Measurements from ENCODE around the gene GRK1.
"Not testable (repeated sequence)": the region's sequence is repeated elsewhere in the genome, so short reads cannot be mapped to it uniquely, and the experiment has no call there.

The GRK1 gene

DNA sequence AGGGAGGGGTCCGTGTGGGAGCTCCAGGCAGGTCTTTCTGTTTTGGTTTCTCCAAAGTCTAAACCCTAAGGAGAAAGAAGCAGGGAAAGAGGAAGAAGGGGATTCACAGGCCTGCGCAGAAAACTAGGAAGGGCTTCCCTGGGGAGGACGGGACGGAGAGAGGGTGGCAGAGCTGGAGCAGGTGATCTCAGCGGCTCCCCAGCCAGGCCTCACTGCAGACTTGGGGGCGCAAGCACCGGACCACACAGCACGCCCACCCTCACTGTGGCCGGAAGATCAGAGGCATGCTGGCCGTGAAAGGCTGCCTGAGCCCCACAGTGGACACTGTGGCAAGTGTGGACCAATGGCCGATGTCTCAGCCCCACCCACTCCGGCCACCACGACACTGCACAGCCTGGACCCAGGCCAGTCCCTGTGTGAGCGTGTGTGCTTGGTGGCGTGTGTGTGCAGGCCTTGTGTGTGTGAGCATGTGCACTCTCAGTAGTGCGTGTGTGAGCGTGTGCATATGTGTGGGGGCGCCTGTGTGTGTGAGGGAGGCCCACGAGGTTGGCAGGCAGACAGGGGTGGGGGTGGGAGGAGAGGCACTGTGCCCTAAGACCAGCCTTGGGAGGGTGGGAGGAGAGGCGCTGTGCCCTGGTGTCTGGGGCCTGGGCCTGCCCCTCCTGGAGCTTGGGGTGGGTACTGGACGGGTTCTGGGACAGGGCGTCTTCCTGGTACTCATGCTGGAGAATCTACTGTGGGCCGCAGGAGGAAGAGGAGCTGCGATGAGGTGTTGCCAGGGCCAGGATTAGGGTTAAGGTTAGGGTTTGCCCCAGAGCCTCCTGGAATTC lies 76.6 kb downstream of the GRK1 start:
- DNase-seq (ENCODE audit: low spot score), result no peak

GRCh38 chr13:113744197-113745000 lies 77.4 kb downstream of the GRK1 start:
- no peak for DNase-seq (ENCODE audit: low spot score)

- no peak for DNase-seq (ENCODE audit: low spot score)
Measured at GRCh38 chr13:113745059-113745458, 78.0 kb downstream of the GRK1 start.

GRCh38 chr13:113745500-113746142 lies 78.6 kb downstream of the GRK1 start:
- not testable (repeated sequence) for DNase-seq (ENCODE audit: low spot score)

- DNase-seq (ENCODE audit: low spot score), result peak; percentile 24
Measured at GRCh38 chr13:113746143-113746525, 79.1 kb downstream of the GRK1 start.

DNA sequence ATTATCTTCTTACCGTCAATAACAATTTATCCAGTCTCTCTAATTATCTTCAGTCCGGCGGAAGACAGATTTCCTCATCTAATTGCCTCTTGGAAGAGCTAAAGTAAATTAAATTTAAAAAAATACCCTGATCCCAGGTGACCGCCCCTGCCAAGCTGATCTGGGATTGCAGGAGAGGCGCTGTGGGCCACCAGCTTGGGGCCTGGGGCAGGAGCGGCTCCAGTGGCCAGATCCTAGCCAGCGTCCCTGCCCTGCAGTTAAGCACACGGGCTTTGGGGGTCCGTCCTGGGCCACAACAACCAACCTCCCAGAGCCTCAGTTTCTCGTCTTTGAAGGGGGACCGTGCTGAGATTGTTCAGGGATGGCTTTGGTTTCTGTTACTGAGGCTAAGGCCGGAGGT lies 79.7 kb downstream of the GRK1 start:
- no peak for DNase-seq (ENCODE audit: low spot score)

- no peak for DNase-seq (ENCODE audit: low spot score)
Measured at GRCh38 chr13:113747291-113747833, 80.3 kb downstream of the GRK1 start.

DNA sequence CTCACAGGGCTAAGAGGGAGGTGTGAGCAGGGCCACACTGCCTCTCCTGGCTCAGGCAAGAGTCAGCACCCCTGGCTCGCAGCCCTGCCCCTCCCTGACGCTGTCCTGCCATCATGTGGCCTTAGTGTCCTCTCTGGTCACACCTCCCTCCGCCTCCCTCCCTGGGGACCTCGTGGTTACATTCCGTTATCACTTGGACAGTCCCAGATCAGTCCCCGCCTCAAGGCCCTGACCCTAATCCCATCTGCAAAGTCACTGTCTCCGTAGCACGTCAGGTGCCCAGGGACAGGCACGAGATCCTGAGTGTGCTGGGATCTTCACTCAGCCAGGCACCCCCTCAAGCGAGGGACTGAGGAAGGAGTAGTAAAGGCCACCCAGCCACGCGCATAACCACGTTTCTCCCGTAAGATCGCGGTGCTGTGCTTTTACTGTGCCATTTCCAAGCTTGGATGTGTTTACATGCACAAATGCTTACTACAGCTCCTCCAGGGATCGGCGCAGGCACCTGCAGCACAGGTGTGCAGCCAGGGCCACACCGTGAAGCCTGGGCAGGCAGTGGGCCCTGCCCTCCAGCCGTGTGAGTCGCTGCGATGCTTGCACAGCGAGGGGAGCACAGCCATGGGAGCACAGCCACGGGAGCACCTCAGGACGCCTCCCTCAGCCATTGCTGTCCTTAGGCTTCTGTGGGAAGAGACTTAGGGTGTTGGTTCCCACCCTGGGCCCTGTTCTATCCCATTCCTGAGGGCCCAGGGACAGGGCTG lies 81.3 kb downstream of the GRK1 start:
- DNase-seq (ENCODE audit: low spot score), result no peak

- DNase-seq (ENCODE audit: low spot score), result no peak
Measured at GRCh38 chr13:113748862-113749451, 81.9 kb downstream of the GRK1 start.

DNA sequence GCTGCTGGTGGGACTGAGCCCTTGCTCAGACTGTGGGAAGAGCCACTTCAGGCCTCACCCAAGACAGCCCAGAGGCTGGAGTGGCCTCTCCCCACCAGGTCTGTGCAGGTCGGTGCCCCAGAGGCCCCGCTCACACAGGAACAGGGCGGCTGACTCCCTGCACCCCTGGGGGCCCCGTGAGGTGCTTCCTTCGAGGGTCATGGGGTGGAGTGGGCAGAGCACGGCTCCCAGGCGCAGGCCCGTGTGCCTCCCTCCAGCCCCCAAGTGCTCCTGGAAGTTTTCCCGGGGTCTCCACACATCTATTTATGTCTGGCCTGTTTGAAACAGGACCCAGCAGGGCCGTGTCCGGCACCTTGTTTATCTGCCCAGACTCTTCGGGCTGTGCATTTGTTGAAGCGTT lies 82.5 kb downstream of the GRK1 start:
- no peak for DNase-seq (ENCODE audit: low spot score)

- DNase-seq (ENCODE audit: low spot score), result no peak
Measured at GRCh38 chr13:113749967-113750366, 82.9 kb downstream of the GRK1 start.

GRCh38 chr13:113750554-113751399 lies 83.8 kb downstream of the GRK1 start:
- DNase-seq (ENCODE audit: low spot score), result no peak

GRCh38 chr13:113751491-113751890 lies 84.5 kb downstream of the GRK1 start:
- no peak for DNase-seq (ENCODE audit: low spot score)

DNA sequence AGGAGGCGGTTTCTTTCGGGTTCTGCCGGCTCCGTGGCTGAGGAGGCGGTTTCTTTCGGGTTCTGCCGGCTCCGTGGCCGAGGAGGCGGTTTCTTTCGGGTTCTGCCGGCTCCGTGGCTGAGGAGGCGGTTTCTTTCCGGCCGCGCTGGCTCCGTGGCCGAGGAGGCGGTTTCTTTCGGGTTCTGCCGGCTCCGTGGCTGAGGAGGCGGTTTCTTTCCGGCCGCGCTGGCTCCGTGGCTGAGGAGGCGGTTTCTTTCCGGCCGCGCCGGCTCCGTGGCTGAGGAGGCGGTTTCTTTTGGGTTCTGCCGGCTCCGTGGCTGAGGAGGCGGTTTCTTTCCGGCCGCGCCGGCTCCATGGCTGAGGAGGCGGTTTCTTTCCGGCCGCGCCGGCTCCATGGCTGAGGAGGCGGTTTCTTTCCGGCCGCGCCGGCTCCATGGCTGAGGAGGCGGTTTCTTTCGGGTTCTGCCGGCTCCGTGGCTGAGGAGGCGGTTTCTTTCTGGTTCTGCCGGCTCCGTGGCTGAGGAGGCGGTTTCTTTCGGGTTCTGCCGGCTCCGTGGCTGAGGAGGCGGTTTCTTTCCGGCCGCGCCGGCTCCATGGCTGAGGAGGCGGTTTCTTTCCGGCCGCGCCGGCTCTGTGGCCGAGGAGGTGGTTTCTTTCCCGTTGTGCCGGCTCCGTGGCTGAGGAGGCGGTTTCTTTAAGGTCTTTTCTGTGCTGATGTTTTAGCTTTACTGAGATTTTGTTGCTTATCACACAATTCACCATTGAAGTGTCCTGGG lies 85.4 kb downstream of the GRK1 start:
- DNase-seq (ENCODE audit: low spot score), result not testable (repeated sequence)

DNA sequence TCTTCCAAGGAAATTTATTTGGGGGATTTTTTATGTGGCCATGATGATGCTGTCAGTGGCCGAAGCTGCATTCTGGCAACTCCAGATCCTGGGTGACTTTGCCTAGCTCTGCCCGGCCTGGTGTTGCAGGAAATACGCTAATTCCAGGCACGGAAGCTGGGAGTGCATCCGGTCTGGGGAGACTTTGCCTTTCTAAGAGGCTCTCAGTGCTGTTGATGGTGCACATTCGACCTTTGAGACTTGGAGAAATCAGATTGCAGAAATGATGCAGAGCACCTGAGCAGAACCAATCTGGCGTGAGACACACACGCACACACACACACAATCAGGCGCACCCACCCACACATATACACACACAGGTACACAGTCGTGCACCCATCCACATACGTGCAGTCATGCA lies 86.2 kb downstream of the GRK1 start:
- no peak for DNase-seq (ENCODE audit: low spot score)

DNA sequence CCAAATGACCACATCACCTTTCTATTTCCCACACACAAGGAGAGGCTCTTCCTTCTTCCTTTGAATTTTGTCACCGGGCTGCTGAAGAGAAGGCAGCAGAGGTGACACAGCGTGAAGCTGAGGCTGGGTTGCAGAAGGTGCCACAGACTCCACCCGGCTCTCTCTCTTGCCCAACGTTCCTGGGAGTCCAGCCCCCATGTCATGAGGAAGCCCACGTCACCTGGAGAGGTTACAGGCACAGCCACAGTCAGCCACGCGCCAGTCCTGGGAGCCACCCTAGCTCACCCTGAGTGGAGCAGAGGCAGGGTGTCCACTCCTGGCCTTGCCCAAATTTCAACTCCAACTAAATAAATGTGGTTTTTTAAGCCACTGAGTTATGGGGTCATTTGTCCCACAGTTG lies 87.2 kb downstream of the GRK1 start:
- DNase-seq (ENCODE audit: low spot score), result no peak

GRCh38 chr13:113754691-113755090 lies 87.7 kb downstream of the GRK1 start:
- DNase-seq (ENCODE audit: low spot score), result no peak

DNA sequence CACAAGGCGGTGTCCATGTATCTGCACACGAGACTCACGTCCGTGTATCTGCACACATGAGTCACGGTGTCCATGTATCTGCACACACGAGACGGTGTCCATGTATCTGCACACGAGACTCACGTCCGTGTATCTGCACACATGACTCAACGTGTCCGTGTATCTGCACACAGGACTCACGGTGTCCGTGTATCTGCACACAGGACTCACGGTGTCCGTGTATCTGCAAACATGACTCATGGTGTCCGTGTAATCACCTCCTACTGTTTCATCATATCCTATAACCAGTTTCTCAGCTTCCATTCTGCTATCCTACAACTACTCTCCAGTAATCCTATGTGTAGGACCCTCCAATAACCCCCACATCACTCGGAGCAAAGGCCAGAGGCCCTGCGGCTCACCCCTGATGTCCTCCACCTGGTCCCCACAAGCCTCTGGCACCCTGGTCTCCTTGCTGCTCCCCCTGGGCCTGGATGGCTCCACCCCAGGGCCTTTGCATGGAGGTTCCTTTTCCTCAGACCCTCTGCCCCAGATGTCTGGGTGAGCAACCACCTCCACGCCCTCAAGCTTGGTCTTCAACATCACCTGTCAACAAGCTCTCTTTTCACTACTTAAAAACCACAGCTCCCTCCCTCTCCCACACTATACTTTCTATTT lies 89.5 kb downstream of the GRK1 start:
- DNase-seq (ENCODE audit: low spot score), result no peak

Measured in NAMALWA (cell line).